Measurements from ENCODE around the gene SCARB1.

DNA sequence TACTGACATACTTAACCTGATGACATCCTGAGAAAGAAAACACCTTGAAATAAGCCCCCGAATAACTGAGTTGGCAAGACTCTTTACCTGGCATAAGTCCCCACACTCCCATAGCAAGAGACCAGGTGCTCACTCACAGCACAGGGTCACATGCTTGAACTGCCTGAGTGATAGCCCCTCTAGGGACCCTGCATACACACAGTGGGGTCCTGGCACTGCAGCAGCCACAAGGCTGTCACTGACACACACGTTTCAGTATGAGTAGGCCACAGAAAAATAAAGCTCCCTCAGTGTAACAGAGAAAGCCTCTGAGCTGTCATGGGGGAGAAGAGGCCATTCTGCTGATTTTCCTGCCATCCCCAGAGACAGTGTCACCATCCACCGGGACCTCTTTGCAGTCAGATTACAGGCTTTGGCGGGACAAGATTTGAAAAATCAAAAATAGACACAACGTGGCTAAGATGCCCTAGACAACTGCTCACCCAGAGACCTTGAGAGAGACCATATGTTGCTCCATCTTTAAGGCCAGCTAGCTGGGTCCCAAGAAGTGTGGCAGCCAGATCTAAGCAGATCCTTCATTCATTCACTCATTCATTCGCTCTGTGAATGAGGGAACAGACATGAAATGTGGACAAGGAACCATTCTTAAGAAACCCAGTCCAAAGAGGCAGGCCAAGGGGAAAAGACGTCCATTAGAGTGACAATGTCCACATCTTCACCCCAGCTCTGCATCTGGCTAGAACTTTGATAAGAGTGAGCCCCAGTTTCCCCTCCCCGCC lies 1.6 kb downstream of the SCARB1 start:
- TF ChIP-seq, protein P1, sequence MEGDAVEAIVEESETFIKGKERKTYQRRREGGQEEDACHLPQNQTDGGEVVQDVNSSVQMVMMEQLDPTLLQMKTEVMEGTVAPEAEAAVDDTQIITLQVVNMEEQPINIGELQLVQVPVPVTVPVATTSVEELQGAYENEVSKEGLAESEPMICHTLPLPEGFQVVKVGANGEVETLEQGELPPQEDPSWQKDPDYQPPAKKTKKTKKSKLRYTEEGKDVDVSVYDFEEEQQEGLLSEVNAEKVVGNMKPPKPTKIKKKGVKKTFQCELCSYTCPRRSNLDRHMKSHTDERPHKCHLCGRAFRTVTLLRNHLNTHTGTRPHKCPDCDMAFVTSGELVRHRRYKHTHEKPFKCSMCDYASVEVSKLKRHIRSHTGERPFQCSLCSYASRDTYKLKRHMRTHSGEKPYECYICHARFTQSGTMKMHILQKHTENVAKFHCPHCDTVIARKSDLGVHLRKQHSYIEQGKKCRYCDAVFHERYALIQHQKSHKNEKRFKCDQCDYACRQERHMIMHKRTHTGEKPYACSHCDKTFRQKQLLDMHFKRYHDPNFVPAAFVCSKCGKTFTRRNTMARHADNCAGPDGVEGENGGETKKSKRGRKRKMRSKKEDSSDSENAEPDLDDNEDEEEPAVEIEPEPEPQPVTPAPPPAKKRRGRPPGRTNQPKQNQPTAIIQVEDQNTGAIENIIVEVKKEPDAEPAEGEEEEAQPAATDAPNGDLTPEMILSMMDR (IDR thresholded peaks at IDR 0.05), result no peak
- no peak for TF ChIP-seq POLR2A (IDR thresholded peaks at IDR 0.05)
